ENCODE measurements around the gene LGALSL.

Gene LGALSL

DNA sequence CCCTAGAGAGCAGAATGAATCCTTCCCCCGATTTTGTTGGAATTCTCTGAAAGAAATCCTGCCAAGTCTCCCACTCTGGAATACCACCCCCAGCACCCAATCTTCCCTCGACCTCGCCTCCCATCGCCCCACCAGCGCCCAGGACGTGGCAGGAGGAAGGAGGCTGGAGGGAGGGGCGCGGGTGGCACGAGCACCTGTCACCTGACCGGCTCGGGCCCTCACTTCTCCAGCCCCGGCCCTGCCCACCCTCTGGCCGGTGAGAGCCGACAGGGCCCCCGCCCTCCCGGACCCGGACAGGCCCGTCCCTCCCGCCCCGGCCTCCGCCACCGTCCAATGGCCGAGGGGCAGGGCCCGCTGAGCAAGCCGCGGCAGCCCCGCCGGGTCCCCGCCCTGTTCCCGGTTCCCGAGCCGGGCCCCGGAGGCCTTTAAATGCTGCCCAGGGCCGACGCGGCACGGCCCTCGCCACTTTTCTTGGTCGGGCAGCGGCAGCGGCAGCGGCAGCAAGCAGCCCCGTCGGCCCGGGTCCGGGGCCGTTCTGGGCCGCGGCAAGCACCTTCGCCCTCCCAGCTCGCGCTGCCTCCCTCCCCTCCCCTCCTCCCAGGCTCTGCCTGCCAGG is at the start of gene LGALSL:
LGALSL (plus strand) TSS at position 393 of the 616 bp plus-strand sequence. CDS start 384 bp downstream, outside the sequence.
- peak in 1 of 2 donors; percentile 66 for DNase-seq

DNA sequence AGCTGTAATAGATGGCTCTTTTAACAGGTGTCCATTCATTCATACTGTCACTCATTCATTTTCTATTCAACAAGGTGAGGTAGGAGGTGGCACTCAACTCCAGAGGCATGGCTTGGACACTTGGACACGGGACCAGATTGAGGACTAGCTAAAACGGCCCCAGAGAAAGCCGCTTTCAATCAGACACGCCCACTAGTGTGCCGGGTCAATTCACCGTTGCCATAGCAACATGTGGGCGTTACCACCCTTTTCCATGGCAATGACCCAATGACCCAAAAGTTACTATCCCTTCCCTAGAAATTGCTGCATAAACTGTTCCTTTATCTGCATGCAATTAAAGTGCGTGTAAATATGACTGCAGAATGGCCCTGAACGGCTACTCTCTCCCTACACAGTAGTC is 49.2 kb upstream of the LGALSL start:
- DNase-seq, result no peak

DNA sequence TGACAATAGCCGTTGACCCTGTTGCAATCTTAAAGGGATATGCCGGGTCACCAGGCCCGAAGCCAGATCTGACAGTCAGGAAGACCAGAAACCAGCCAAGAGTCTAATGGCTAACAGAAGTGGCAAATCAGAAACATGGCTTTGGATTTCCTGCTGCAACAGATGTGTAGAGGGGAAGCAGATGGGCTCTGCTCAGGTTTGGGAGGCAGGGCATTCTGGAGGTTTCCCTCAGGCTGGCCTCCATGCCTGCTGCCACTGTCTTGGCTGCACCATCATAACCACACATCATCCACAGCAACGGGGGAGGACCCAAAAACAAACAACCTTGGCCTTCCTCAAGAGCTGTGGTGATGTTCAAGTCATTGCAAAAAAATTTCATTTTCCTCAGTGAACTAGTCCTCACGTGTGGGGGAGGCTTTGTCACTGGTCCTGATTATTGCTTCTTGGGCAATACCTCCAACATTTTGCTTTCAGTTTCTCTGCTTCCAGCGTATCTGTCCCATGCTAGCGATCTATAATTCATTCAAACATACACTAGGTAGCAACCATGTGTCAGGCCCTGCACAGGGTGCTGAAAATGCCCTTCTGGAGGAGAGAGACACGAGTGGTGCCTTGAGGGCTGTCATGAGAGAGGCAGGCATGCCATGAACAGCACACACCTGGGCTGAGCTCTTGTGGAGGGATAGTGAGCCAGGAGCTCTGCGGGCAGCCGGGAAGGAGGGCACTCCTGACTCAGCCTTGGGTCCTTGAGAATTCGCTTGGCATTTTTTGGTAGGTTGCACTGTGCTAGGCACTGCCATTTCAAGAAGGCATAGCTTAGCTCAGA is 48.2 kb upstream of the LGALSL start:
- DNase-seq, result no peak

DNA sequence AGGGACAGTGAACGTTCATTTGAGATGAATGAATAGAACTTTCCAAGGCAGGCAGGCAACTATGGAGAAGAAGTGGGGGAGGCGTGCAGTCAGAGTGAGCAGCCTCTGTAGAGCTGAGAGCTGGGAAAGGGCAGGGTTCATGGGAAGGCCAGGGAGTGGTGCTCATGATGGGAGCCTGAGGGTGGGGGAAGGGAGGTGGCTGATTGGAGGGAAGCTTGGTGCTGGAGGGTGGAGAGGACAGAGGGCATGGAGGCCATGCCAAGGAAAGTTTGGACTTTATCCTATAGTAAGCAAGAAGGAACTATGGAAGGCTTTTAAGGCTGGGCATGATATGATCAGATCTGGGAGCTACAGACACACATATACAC is 47.6 kb upstream of the LGALSL start:
- DNase-seq, result no peak

DNA sequence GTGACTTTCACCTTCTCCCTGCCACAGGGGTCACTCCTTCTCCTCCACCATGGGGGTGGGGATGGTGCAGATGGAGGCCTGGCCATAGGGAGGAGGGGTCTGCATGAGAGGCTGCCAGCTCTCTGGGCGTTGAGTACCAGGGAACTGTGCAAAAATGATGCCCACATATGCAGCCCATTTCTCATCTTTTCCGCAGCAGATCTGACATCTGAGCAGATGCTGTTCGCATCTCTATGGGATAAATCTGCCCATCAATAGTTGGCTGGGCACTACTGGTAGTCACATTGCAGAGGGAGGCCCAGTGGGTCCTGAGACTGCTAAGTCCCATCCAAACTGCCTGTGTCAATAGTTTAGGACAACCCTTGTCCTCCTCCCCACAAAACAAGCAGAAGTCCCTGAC is 45.9 kb upstream of the LGALSL start:
- DNase-seq, result no peak

GRCh38 chr2:64410671-64411070 is 43.3 kb upstream of the LGALSL start:
- DNase-seq, result no peak

- no peak for DNase-seq
Observed at GRCh38 chr2:64412671-64413070, 41.3 kb upstream of the LGALSL start.

GRCh38 chr2:64414736-64415435 is 39.1 kb upstream of the LGALSL start:
- no peak for DNase-seq

DNA sequence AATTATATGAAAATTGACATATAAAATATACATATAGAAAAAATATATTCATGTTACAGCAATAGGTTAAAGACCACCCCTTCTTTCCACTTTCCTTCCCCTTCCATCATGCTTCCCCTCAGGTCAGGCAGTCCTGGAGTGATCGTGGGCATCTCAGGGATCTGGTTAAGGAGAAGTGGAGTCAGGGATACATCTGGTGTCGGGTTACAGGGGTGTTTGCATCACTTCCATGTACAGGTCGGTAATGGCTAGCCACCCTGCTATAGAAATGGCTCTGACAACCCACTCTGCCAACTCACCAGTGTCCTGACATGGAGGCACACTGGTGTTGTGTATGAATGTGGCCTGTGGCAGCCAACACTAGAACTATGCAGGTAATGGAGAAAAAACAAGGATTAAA is 36.3 kb upstream of the LGALSL start:
- DNase-seq, result no peak

GRCh38 chr2:64419596-64420165 is 34.3 kb upstream of the LGALSL start:
- no peak for DNase-seq

GRCh38 chr2:64420677-64421076 is 33.3 kb upstream of the LGALSL start:
- DNase-seq, result no peak

- no peak for DNase-seq
Observed at GRCh38 chr2:64421201-64421600, 32.8 kb upstream of the LGALSL start.

GRCh38 chr2:64422466-64422865 is 31.5 kb upstream of the LGALSL start:
- no peak for DNase-seq

- DNase-seq, result no peak
Observed at GRCh38 chr2:64423303-64423702, 30.7 kb upstream of the LGALSL start.

GRCh38 chr2:64424416-64424987 is 29.5 kb upstream of the LGALSL start:
- no peak for DNase-seq

DNA sequence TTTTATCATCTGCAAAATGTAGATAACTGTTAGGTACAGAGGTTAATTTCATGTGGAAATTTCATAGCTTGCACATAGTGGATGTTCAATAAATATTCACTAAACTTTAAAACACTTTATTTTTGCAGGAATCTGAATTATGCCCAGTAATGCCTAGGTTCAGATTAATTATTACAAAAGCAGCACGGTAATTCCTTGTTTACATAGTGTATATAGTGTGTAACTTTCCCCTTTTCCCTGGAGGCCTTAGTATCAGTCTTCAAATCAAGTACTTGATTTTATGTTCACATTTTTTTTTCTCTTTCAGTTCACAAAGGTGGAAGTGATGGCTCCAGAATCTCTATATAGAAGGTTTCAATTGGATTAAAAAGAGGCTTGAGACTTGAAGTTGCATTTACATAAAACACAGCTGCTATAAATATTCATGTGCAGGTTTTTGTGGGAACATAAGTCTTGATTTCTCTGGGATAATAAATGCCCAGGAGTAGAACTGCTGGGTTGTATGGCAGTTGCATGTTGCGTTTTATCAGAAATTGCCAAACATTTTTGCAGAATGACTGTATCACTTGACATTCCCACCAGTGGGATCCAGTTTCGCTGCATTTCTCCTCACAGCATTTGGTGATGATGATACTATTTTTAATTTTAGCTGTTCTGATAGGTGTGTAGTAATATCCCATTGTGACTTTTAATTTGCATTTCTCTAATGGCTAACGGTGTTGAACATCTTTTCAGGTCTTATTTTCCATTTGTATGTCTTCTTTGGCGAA is 27.6 kb upstream of the LGALSL start:
- no peak for DNase-seq

DNA sequence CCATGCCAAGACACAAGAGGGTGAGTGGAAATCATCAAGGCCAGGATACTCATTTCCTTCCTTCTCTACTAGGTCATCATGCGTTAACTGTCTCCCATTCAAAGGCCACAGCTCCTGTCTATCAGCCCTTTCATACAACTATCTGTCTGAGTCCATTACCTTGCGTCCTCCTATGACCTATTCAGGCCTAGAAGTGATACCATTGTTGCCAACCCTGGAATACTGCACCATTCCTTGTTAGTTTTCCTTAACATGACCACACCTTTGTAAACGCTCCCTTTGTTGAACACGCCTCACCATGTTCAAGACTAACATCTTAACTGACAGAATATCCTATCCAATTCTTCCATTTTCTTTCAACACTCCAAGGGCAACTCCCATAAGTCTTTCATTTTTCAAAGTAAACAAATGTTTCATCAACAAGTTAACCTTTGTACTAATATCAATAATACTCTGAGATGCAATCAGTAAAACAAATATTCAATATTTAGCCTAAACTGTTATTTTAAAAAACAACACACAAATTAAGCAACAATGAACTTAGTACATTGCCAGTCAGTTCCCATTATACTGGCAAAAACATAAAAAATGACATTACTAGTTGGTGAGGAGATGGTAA is 19.8 kb upstream of the LGALSL start:
- no peak for DNase-seq

DNA sequence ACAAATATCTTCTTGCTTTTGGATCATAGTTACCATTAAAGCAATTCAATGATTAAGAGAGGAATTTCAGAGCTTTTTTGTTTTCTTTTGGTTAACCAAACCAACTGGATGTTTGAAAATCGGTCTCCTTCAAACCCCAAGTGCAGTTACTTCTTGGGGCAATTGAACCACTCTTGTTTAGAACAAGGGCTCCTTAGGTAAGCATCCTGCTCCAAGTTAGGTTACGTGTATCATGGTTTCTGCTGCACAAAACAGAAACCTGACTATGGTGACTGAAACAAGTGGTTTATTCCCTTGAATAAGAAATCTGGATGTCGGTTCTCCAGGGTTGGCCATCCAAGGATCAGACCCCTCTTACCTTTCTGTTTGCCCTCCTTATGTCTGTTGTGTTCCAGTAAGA is 16.1 kb upstream of the LGALSL start:
- DNase-seq, result no peak

GRCh38 chr2:64439194-64439593 is 14.8 kb upstream of the LGALSL start:
- no peak for DNase-seq

DNA sequence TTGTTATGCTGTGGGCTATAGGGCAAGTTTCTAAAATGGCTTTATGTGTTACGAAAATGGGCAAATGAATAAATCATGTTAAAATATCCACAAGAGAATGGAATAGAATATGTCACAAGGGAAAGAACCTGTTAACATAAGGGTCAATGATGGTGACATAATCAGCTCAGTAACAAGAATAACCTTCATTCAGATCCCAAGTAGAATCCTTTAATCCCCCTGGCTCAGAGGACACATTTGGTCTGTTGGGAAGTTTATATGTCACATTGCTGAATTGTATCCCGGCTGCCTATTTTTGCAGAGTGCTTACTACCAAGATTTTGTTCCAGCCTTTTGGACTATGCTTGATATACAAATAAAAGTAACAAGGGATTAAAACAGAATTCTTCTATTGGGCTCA is 13.1 kb upstream of the LGALSL start:
- no peak for DNase-seq

DNA sequence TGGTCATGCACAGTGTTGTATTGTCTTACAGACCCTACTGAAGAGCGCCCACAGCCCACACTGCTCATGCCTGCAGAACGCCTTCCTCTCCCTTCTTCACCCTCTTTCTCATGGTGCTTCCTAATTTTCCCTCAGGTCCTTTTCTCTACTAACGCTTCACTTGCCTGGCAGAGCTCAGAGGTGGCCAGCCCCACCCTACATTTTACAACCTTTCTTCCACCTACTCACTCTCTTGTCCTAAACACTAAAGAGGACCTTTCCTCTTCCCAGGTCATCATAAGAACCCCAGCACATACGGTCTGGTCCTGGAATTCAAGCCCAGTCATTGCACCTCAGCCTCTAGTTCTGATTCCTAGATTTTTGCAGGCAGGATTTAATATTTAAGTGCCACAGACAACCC is 11.7 kb upstream of the LGALSL start:
- no peak for DNase-seq

DNA sequence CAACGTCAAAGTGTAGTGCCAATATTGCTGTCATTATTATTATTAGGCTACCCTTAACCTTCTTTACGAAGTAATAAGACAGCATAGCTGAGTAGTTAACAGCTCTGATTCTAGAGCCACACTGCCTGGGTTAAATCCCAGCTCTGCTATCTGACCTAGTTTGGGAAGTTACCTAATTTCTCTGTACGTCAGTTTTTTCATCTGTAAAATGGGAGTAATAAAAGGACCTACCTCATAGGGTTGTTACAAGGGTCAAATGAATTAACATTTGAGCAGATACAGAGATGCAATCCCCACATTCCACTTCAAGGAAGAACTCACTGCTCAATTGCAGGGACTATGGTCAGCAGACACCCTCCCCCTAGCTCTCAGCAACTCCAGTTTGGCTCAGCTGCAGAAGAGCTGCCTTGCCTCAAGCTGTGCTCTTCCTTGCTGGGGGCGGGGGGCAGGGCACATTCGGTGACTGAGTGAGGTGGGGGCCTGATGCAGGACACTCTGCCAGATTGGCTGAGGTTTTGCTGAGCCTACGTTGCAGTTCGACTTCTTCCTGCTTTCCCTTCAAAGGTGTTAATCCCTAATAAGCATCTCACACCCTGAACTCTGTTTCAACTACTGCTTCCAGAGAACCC is 11.0 kb upstream of the LGALSL start:
- no peak for DNase-seq

Data from bone marrow (tissue), 2 donors.